GM13976 (cell line): ENCODE measurements around the gene TMEM86A.
A peak's percentile ranks its signal among the peaks of the same experiment; 100 is the strongest.
"Not testable (repeated sequence)": the region's sequence is repeated elsewhere in the genome, so short reads cannot be mapped to it uniquely, and the experiment has no call there.

ENCODE experiments used
- DNase-seq: peaks from one replicate; pipeline ENCODE4 v3.0.0; 2012; ENCODE audit warnings: low spot score
- in situ Hi-C: fragments of 300-500 bp; cut with MboI; formaldehyde crosslinking; loops from one replicate; pipeline ENCODE4 v1.12.0; 2022; ENCODE audit warnings: low sequenced_read_pairs, mixed read lengths, inconsistent platforms; ENCODE audit not compliant: unreplicated experiment
- TF ChIP-seq, protein P1 (sequence below): IDR thresholded peaks from 2 replicates; pipeline ENCODE4 v1.5.1; 2012; ENCODE audit warnings: borderline replicate concordance, mild to moderate bottlenecking; ENCODE audit not compliant: insufficient read depth; ENCODE audit errors: extremely low read depth, missing control alignments, control extremely low read depth

TMEM86A gene, protein sequence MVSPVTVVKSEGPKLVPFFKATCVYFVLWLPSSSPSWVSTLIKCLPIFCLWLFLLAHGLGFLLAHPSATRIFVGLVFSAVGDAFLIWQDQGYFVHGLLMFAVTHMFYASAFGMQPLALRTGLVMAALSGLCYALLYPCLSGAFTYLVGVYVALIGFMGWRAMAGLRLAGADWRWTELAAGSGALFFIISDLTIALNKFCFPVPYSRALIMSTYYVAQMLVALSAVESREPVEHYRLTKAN

GRCh38 chr11:18698341-18699268, at the start of gene TMEM86A:
Gene TMEM86A, plus strand, starts transcription at chr11:18698779. Its CDS starts 108 bp downstream, at chr11:18698887.
- in situ Hi-C loops = no loop called here
- TF ChIP-seq, protein P1, sequence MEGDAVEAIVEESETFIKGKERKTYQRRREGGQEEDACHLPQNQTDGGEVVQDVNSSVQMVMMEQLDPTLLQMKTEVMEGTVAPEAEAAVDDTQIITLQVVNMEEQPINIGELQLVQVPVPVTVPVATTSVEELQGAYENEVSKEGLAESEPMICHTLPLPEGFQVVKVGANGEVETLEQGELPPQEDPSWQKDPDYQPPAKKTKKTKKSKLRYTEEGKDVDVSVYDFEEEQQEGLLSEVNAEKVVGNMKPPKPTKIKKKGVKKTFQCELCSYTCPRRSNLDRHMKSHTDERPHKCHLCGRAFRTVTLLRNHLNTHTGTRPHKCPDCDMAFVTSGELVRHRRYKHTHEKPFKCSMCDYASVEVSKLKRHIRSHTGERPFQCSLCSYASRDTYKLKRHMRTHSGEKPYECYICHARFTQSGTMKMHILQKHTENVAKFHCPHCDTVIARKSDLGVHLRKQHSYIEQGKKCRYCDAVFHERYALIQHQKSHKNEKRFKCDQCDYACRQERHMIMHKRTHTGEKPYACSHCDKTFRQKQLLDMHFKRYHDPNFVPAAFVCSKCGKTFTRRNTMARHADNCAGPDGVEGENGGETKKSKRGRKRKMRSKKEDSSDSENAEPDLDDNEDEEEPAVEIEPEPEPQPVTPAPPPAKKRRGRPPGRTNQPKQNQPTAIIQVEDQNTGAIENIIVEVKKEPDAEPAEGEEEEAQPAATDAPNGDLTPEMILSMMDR = no peak
- peak; percentile 95 for DNase-seq

- TF ChIP-seq, protein P1 = no peak
- no peak for DNase-seq
- in situ Hi-C loops = no loop called here
Observed at GRCh38 chr11:18650353-18650752, 48.2 kb upstream of the TMEM86A start.

DNA sequence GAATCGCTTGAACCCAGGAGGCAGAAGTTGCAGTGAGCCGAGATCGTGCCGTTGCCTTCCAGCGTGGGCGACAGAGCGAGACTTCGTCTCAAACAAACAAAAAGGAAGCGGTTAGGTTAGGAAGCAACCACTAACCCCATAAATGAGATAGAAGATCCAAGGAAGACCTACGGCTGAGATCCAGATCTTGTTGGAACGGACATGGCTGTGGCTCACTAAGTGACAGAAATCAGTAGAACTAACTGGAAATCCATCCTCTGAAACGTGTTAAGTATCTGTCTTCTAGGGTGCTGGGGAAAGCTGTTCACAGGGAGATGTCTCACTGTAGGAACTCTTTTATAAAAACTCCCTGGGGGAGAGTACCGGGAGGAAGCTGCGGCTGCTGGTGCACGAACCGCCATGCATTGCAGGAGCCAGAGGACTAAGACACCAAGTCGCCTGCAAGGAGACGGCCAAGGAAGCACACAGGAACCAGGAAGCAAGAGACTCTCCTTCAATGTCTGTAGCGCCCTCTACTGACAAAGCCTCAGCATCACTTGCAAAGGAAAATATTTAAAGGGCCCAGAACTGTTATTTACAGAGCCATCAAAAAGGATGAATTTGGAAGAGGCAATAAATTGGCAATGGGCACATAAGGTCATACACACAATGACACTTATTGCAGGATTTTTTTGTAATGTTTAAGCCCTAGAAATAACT, 47.6 kb upstream of the TMEM86A start:
- DNase-seq = peak; percentile 68
- in situ Hi-C loops = no loop called here
- TF ChIP-seq, protein P1 = peak; percentile 57

GRCh38 chr11:18657673-18658072, 40.9 kb upstream of the TMEM86A start:
- TF ChIP-seq, protein P1 = no peak
- in situ Hi-C loops = no loop called here

DNA sequence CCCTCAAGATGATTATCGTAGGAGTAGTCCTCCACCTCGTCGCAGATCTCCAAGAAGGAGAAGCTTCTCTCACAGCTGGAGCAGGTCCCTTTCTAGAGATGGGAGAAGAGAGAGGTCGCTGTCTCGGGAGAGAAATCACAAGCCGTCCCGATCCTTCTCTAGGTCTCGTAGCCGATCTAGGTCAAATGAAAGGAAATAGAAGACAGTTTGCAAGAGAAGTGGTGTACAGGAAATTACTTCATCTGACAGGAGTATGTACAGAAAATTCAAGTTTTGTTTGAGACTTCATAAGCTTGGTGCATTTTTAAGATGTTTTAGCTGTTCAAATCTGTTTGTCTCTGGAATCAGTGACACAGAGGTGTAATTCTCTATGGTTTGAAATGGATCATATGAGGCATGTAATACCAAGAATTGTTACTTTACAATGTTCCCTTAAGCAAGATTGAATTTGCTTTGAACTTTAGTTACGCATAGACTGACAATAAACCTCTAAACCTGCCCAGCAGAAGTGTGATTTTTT, 33.2 kb upstream of the TMEM86A start:
- in situ Hi-C loops, DNase-seq: not testable (repeated sequence)

More at GRCh38 chr11:18657673-18658072, 40.9 kb upstream of the TMEM86A start:
- DNase-seq = no peak

- TF ChIP-seq, protein P1 = no peak
- DNase-seq = no peak
- in situ Hi-C loops = no loop called here
Observed at GRCh38 chr11:18668131-18668530, 30.4 kb upstream of the TMEM86A start.
